IMR-90 (cell line): ENCODE measurements around the gene TMC4. TPM values are rescaled to one million over a fixed set of nuclear protein-coding genes. Genes with fewer than 3 reads are reported as not detected.

Experiments used
- ATAC-seq: fragments of 200-7000 bp; cut with Tn5 transposase; 2 replicates; pipeline ENCODE4 v1.9.1; 2020; ENCODE audit warnings: low read depth, mild to moderate bottlenecking, moderate library complexity
- BruUV-seq: library from RNA; stranded (reverse); fragments of 400-500 nt; replicated peaks from 2 replicates; lab custom pipeline; 2021; lab: Mats Ljungman, UMichigan
- CTCF ChIA-PET: fragments of 300-600 bp; formaldehyde crosslinking; extraction: SDS; loops from one replicate; lab custom pipeline; 2021; ENCODE audit warnings: antibody characterized with exemption; lab: Yijun Ruan, JAX
- POLR2A ChIA-PET: fragments of 300-600 bp; sonication (Branson Sonifier 250); formaldehyde crosslinking; loops from one replicate; lab custom pipeline; 2022; ENCODE audit warnings: antibody characterized with exemption; ENCODE audit not compliant: unreplicated experiment; lab: Charles Lee
- DNase-seq: peaks from one replicate; pipeline ENCODE4 v3.0.0; 2013
- H2AFZ ChIP-seq: replicated peaks from 2 replicates; pipeline ENCODE3; 2013; ENCODE audit warnings: low read length, mild to moderate bottlenecking; ENCODE audit not compliant: poor library complexity
- H2AK5ac ChIP-seq: 2 replicates; pipeline ENCODE4 v1.6.1; 2013; ENCODE audit warnings: low read depth, low read length, inconsistent platforms
- H2AK9ac ChIP-seq: replicated peaks from 2 replicates; pipeline ENCODE3; 2013; ENCODE audit warnings: mild to moderate bottlenecking, low read depth, low read length, moderate library complexity; ENCODE audit not compliant: poor library complexity
- H2BK120ac ChIP-seq: 2 replicates; pipeline ENCODE4 v1.6.1; 2013; ENCODE audit warnings: low read depth, low read length, inconsistent platforms
- H2BK15ac ChIP-seq: 3 replicates; pipeline ENCODE4 v1.6.1; 2013; ENCODE audit warnings: low read depth, low read length, inconsistent platforms
- H2BK20ac ChIP-seq: 2 replicates; pipeline ENCODE4 v1.6.1; 2013; ENCODE audit warnings: low read depth, mild to moderate bottlenecking, inconsistent platforms, low read length, moderate library complexity
- H2BK5ac ChIP-seq: 2 replicates; pipeline ENCODE4 v1.6.1; 2013; ENCODE audit warnings: mild to moderate bottlenecking, low read depth, low read length, inconsistent platforms; ENCODE audit not compliant: poor library complexity, severe bottlenecking
- H3K14ac ChIP-seq: replicated peaks from 2 replicates; pipeline ENCODE4 v1.6.1; 2013; ENCODE audit warnings: low read depth, low read length, inconsistent platforms
- H3K18ac ChIP-seq: 2 replicates; pipeline ENCODE4 v1.6.1; 2013; ENCODE audit warnings: low read depth, low read length, control low read depth
- H3K23ac ChIP-seq: 2 replicates; pipeline ENCODE4 v1.6.1; 2013; ENCODE audit warnings: low read depth, low read length, inconsistent platforms
- H3K27ac ChIP-seq: 2 replicates; pipeline ENCODE4 v1.5.1; 2013; ENCODE audit warnings: mild to moderate bottlenecking, control low read depth, low read length; ENCODE audit not compliant: insufficient read depth
- H3K27me3 ChIP-seq: 2 replicates; pipeline ENCODE4 v1.6.1; 2013; ENCODE audit warnings: low read length; ENCODE audit not compliant: control insufficient read depth, insufficient read depth
- H3K36me3 ChIP-seq: 2 replicates; pipeline ENCODE4 v1.6.1; 2013; ENCODE audit warnings: low read length, mixed read lengths; ENCODE audit not compliant: control insufficient read depth, insufficient read depth
- H3K4ac ChIP-seq: 2 replicates; pipeline ENCODE4 v1.6.1; 2013; ENCODE audit warnings: low read depth, low read length, inconsistent platforms
- H3K4me1 ChIP-seq: 2 replicates; pipeline ENCODE4 v1.6.1; 2013; ENCODE audit warnings: low read length, mixed read lengths; ENCODE audit not compliant: control insufficient read depth, insufficient read depth
- H3K4me2 ChIP-seq: 2 replicates; pipeline ENCODE4 v1.6.1; 2013; ENCODE audit warnings: low read depth, mild to moderate bottlenecking, control low read depth, low read length, moderate library complexity
- H3K4me3 ChIP-seq: 2 replicates; pipeline ENCODE4 v1.5.1; 2013; ENCODE audit warnings: low read depth, mild to moderate bottlenecking, control low read depth, low read length, moderate library complexity; ENCODE audit not compliant: insufficient read depth
- H3K56ac ChIP-seq: 2 replicates; pipeline ENCODE4 v1.6.1; 2013; ENCODE audit warnings: low read length, inconsistent platforms; ENCODE audit not compliant: insufficient read depth; ENCODE audit errors: extremely low read depth
- H3K79me1 ChIP-seq, 2 experiments: 2 replicates each; pipeline ENCODE4 v1.6.1; 2013; ENCODE audit warnings: low read length in 2 of 2, inconsistent platforms in 1 of 2, low read depth in 1 of 2
- H3K9ac ChIP-seq: 2 replicates; pipeline ENCODE4 v1.6.1; 2013; ENCODE audit warnings: low read depth, low read length, control low read depth
- H3K9me1 ChIP-seq: 2 replicates; pipeline ENCODE4 v1.6.1; 2013; ENCODE audit warnings: low read length, inconsistent platforms; ENCODE audit not compliant: insufficient read depth
- H3K9me3 ChIP-seq: 2 replicates; pipeline ENCODE4 v1.6.1; 2013; ENCODE audit warnings: low read length; ENCODE audit not compliant: control insufficient read depth, insufficient read depth
- H4K20me1 ChIP-seq: 2 replicates; pipeline ENCODE4 v1.6.1; 2013; ENCODE audit warnings: low read length, inconsistent platforms; ENCODE audit not compliant: insufficient read depth
- H4K5ac ChIP-seq: 2 replicates; pipeline ENCODE4 v1.6.1; 2013; ENCODE audit warnings: mild to moderate bottlenecking, low read depth, low read length, control low read depth
- H4K8ac ChIP-seq, 2 experiments: 2 replicates each; pipeline ENCODE4 v1.6.1; 2013; ENCODE audit warnings: low read depth in 2 of 2, low read length in 2 of 2, control low read depth in 1 of 2, inconsistent platforms in 1 of 2
- H4K91ac ChIP-seq: 2 replicates; pipeline ENCODE4 v1.6.1; 2013; ENCODE audit warnings: low read depth, low read length, inconsistent platforms; ENCODE audit not compliant: insufficient read depth
- BHLHE40 ChIP-seq: fragments of 150-350 bp; IDR thresholded peaks from 2 replicates; pipeline ENCODE4 v1.6.1; 2016; ENCODE audit warnings: mild to moderate bottlenecking, low read depth, low read length
- CEBPB ChIP-seq: IDR thresholded peaks from 2 replicates; pipeline ENCODE4 v1.6.1; 2012; ENCODE audit warnings: low read depth, low read length, improper control_type of control experiment
- CHD1 ChIP-seq: IDR thresholded peaks from 2 replicates; pipeline ENCODE4 v1.6.1; 2012; ENCODE audit warnings: low read depth, low read length, improper control_type of control experiment
- FOS ChIP-seq: fragments of 150-350 bp; IDR thresholded peaks from 2 replicates; pipeline ENCODE4 v1.6.1; 2016; ENCODE audit warnings: low read depth, low read length
- MXI1 ChIP-seq: IDR thresholded peaks from 2 replicates; pipeline ENCODE4 v1.6.1; 2012; ENCODE audit warnings: low read depth, mild to moderate bottlenecking, low read length, moderate library complexity, borderline replicate concordance
- RAD21 ChIP-seq: IDR thresholded peaks from 2 replicates; pipeline ENCODE4 v1.6.1; 2012; ENCODE audit warnings: low read length, improper control_type of control experiment
- RCOR1 ChIP-seq: IDR thresholded peaks from 2 replicates; pipeline ENCODE4 v1.6.1; 2012; ENCODE audit warnings: mild to moderate bottlenecking, low read length, improper control_type of control experiment; ENCODE audit not compliant: insufficient replicate concordance
- WGBS, 2 experiments: methylation state at CpG; one replicate each; pipeline versions ENCODE4 v1.1.5 to v1.1.7; 2013; ENCODE audit warnings: missing lambda C conversion rate in 2 of 2; ENCODE audit not compliant: insufficient read length in 1 of 2; ENCODE audit errors: extremely low coverage in 2 of 2; 5-methylcytosine and 5-hydroxymethylcytosine counted together
- dilution Hi-C: fragments of 300-500 bp; cut with HindIII; formaldehyde crosslinking; loops from one replicate; pipeline ENCODE4 v1.14.3; 2018; ENCODE audit warnings: low sequenced_read_pairs; ENCODE audit not compliant: unreplicated experiment
- in situ Hi-C: fragments of 300-500 bp; cut with MboI; formaldehyde crosslinking; loops from 3 replicates; pipeline ENCODE4 v1.14.3; 2019; ENCODE audit warnings: low sequenced_read_pairs, inconsistent platforms, mixed read lengths
- intact Hi-C: fragments of 100-400 bp; cut with micrococcal nuclease; formaldehyde crosslinking; loops from 2 replicates; pipeline ENCODE4 v1.10.0; 2022
- polyA plus RNA-seq, 3 experiments: library from polyadenylated mRNA; depleted of rRNA; stranded (reverse); fragments of >200 nt; gene quantifications; 2 replicates each; pipeline ENCODE4 v1.2.3, GENCODE V29; 2012; ENCODE audit warnings: low replicate concordance in 1 of 3
- total RNA-seq: library from RNA; depleted of rRNA; stranded (reverse); fragments of >200 nt; gene quantifications from 2 replicates; pipeline ENCODE4 v1.2.3, GENCODE V29; 2012
- TF ChIP-seq, protein P1 (sequence below): conservative IDR thresholded peaks from 2 replicates; pipeline ENCODE4 v1.5.1; 2012; ENCODE audit warnings: mild to moderate bottlenecking, low read depth, low read length, improper control_type of control experiment
- TF ChIP-seq, protein P2 (sequence below): fragments of 150-350 bp; IDR thresholded peaks from 2 replicates; pipeline ENCODE4 v1.6.1; 2016; ENCODE audit warnings: low read depth, mild to moderate bottlenecking, low read length, moderate library complexity, borderline replicate concordance

Gene TMC4
- total and polyA plus RNA-seq, 2 of the 4 experiments (the other 2 are of a cell fraction), result 0.72 to 1.1 TPM

DNA sequence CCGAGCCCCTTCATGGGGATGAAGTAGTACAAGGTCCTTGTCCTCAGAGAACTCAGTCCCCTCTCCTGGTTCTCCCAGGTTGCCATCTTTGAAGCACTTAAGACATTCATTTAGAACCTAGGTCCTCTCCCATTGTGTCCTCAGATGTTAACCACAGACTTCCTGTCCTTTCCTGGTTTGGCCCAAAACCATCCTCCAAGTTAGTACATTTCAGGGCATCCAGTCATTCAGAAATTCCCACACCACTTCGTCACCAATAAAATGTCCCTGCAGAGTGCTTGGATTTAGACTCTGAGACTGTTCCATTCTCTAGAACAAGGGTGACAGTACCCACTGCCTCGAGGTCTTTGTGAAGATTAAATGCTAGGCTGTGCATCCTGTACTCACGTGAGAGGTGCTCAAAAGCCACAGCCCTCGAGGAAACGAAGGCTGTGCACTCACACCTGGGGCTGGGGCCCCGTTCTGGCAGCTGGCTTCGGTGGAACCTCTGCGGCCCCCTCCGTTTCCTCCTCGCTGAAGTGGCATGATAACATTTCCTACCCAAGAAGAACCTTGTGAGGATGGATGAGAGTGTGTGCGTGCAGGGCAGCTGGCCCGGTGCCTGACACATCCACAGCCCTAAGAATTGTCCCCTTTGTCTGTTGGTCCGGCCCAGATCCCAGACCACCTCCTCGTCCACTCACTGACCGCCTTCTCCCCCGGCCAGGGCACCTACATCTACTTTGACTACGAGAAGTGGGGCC lies 18.2 kb downstream of the TMC4 start:
- in situ Hi-C loops (no loop called here), intact Hi-C loops (loop anchor here (5.0 kb wide), 1 partner anchor 1128 kb away; the partner anchor contains the start of genes BRSK1 and HSPBP1), dilution Hi-C loops (no loop called here)
- Histone ChIP-seq H3K23ac (no peak overlapping the region), H2AK9ac (no peak overlapping the region), H3K9ac (no peak overlapping the region), H2AFZ (no peak overlapping the region), H3K9me3 (no peaks in the 10 kb centered on the region), H3K18ac (no peak overlapping the region), H2BK120ac (no peak overlapping the region), H3K4me3 (no peak overlapping the region), H3K4me1 (peaks cover 6% of the 10 kb centered on the region), H4K8ac (no peak overlapping the region), H4K91ac (no peak overlapping the region), H3K27me3 (no peaks in the 10 kb centered on the region), H2BK15ac (no peak overlapping the region), H2AK5ac (no peak overlapping the region), H3K36me3 (peaks cover 60% of the 10 kb centered on the region), H2BK5ac (no peak overlapping the region), H3K56ac (no peak overlapping the region), H3K4me2 (no peak overlapping the region), H3K9me1 (no peaks in the 10 kb centered on the region; the same call in 1 of the 2 replicates), H2BK20ac (no peak overlapping the region), H3K79me1 (peaks cover 10 to 32% of the 10 kb centered on the region in 2 experiments; a peak in 3 of 4 replicates), H4K5ac (no peak overlapping the region), H4K20me1 (peaks cover 7% of the 10 kb centered on the region; the same call in 1 of the 2 replicates), H3K4ac (no peak overlapping the region), H3K14ac (no peak overlapping the region), H3K27ac (no peak overlapping the region)
- DNase-seq (no peak), ATAC-seq (no peak)
- 88% methylated on average over 8 of the region's 18 CpGs; no CpG with 5 or more reads in 1 of the 2 experiments for WGBS, 2 experiments
- BruUV-seq, result no TSS peak
- TF ChIP-seq MXI1, result no peak
- no peak for TF ChIP-seq RCOR1
- TF ChIP-seq CHD1, result no peak
- no peak for TF ChIP-seq RAD21
- no peak for TF ChIP-seq BHLHE40
- no peak for TF ChIP-seq CEBPB
- TF ChIP-seq, protein P1, sequence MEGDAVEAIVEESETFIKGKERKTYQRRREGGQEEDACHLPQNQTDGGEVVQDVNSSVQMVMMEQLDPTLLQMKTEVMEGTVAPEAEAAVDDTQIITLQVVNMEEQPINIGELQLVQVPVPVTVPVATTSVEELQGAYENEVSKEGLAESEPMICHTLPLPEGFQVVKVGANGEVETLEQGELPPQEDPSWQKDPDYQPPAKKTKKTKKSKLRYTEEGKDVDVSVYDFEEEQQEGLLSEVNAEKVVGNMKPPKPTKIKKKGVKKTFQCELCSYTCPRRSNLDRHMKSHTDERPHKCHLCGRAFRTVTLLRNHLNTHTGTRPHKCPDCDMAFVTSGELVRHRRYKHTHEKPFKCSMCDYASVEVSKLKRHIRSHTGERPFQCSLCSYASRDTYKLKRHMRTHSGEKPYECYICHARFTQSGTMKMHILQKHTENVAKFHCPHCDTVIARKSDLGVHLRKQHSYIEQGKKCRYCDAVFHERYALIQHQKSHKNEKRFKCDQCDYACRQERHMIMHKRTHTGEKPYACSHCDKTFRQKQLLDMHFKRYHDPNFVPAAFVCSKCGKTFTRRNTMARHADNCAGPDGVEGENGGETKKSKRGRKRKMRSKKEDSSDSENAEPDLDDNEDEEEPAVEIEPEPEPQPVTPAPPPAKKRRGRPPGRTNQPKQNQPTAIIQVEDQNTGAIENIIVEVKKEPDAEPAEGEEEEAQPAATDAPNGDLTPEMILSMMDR, result no peak
- no peak for TF ChIP-seq FOS
- TF ChIP-seq, protein P2, sequence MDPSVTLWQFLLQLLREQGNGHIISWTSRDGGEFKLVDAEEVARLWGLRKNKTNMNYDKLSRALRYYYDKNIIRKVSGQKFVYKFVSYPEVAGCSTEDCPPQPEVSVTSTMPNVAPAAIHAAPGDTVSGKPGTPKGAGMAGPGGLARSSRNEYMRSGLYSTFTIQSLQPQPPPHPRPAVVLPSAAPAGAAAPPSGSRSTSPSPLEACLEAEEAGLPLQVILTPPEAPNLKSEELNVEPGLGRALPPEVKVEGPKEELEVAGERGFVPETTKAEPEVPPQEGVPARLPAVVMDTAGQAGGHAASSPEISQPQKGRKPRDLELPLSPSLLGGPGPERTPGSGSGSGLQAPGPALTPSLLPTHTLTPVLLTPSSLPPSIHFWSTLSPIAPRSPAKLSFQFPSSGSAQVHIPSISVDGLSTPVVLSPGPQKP, result no peak
- POLR2A ChIA-PET, result no interaction called here
- CTCF ChIA-PET, result no interaction called here
